GM11168 (cell line): Measurements from ENCODE around the gene MYO1F.

Experiments
- in situ Hi-C: fragments of 300-500 bp; cut with MboI; formaldehyde crosslinking; loops from one replicate; pipeline ENCODE4 v1.12.0; 2022; ENCODE audit warnings: low sequenced_read_pairs; ENCODE audit not compliant: unreplicated experiment

MYO1F gene

GRCh38 chr19:8477889-8478288 lies 99.4 kb downstream of the MYO1F start:
- in situ Hi-C loops, result no loop called here

- in situ Hi-C loops, result no loop called here
Observed at GRCh38 chr19:8476524-8476923, 100.7 kb downstream of the MYO1F start.

DNA sequence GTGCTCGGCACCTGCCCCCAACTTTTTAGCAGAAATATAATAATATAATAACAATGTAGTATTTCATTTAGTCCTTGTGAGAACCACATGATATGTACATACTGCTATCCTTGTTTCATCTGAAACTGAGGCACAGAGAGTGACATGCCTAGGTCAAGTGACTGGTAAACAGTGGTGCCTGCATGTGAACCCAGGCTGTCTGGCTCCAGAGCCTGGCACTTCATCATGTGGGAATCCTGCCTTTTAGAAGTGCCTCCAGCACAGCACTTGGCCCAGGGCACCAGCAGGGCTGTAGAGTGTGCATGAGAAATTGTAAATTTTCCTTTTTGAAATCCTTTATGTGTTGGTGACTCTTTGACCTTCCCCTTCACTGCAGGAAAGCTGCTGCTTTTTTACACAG lies 102.2 kb downstream of the MYO1F start:
- in situ Hi-C loops, result no loop called here

- in situ Hi-C loops, result no loop called here
Observed at GRCh38 chr19:8473648-8474476, 103.4 kb downstream of the MYO1F start.
